Heart right ventricle (tissue), 16 donors: ENCODE measurements around the gene LMX1B. TPM values are rescaled to one million over a fixed set of nuclear protein-coding genes. Genes with fewer than 3 reads are reported as not detected.

Source experiments
- ATAC-seq, 8 donors: fragments of 200-7000 bp; cut with Tn5 transposase; one replicate each; pipeline ENCODE4 v1.9.1; 2020; ENCODE audit warnings: mild to moderate bottlenecking in 8 of 8, moderate library complexity in 8 of 8, moderate number of reproducible peaks in 1 of 8
- DNase-seq, 2 donors: peaks; one replicate each; pipeline ENCODE4 v3.0.0-alpha.2; 2020
- H3K27ac ChIP-seq, 10 donors: fragments of 200-600 bp; sonication (generic) in 2 of 10; one replicate each; pipeline versions ENCODE4 v1.5.0 to v1.8.0; 2020 to 2022; ENCODE audit warnings: mild to moderate bottlenecking in 3 of 10
- H3K27me3 ChIP-seq, 7 donors: fragments of 200-600 bp; one replicate each; pipeline ENCODE4 v1.8.0; 2021 to 2022; ENCODE audit warnings: mild to moderate bottlenecking in 2 of 7
- H3K36me3 ChIP-seq, 9 donors: fragments of 200-600 bp; sonication (generic) in 1 of 9; one replicate each; pipeline versions ENCODE4 v1.5.0 to v1.8.0; 2020 to 2022; ENCODE audit warnings: mild to moderate bottlenecking in 2 of 9
- H3K4me1 ChIP-seq, 9 donors: fragments of 200-600 bp; sonication (generic) in 1 of 9; one replicate each; pipeline versions ENCODE4 v1.5.0 to v1.8.0; 2020 to 2022; ENCODE audit warnings: mild to moderate bottlenecking in 4 of 9
- H3K4me3 ChIP-seq, 10 donors: fragments of 200-600 bp; sonication (generic) in 2 of 10; one replicate each; pipeline versions ENCODE4 v1.5.0 to v1.8.0; 2020 to 2022; ENCODE audit warnings: mild to moderate bottlenecking in 7 of 10, moderate library complexity in 2 of 10
- H3K9me3 ChIP-seq, 11 donors: fragments of 200-600 bp in 10 of 11; sonication (generic) in 2 of 11; one replicate each; pipeline versions ENCODE4 v1.5.0 to v1.8.0; 2013 to 2022; ENCODE audit warnings: mild to moderate bottlenecking in 2 of 11, control low read depth in 1 of 11, moderate library complexity in 1 of 11
- WGBS, 2 donors: extraction: QIAGEN DNeasy Blood & Tissue Kit; methylation state at CpG; one replicate each; pipeline ENCODE4 v1.1.7; 2013; ENCODE audit warnings: inconsistent platforms in 1 of 2; 5-methylcytosine and 5-hydroxymethylcytosine counted together
- intact Hi-C, 10 donors: fragments of 100-400 bp; cut with DNase I; formaldehyde crosslinking; loops; one replicate each; pipeline versions ENCODE4 v1.11.1 to v1.14.2; 2022
- polyA plus RNA-seq, 2 donors: library from polyadenylated mRNA; stranded (reverse); fragments of 200-250 nt; gene quantifications; one replicate each; pipeline ENCODE4 v1.2.3, GENCODE V29; 2013
- total RNA-seq, 10 donors: library from RNA; stranded (reverse); fragmentation: NEBNext Ultra II Directional in 3 of 10; extraction: Animal tissue kit (Norgen Biotek cat#: 25700) in 3 of 10; gene quantifications; one replicate each; pipeline versions ENCODE4 v1.2.1 to v1.2.4, GENCODE V29; 2021 to 2023
- TF ChIP-seq, protein P1 (sequence below), 9 donors: fragments of 200-600 bp; sonication (generic) in 2 of 9; IDR thresholded peaks; one replicate each; pipeline versions ENCODE4 v1.5.0 to v1.8.0; 2021 to 2022; ENCODE audit warnings: antibody characterized with exemption in 9 of 9, mild to moderate bottlenecking in 5 of 9, moderate library complexity in 1 of 9
- donor health status: Arrhythmogenic right ventricular cardiomyopathy.
- donor health status: ischemic (EF 13 %, LVEDD 7.1; RV severe dilation, severe dysfunction).
- donor health status: healthy with polysubstance abuse.
- donor health status: DM: no; HTN: yes; CAD: no.
- donor health status: DM: no; HTN: no; CAD: no.
- donor health status: ischemic (EF 25% LVEDD 6.9; RV normal size, moderate dysfunction).
- donor health status: ischemic (EF 25% LVEDD 5.7; RV mildly dilated, moderate dysfunction).
- donor health status: healthy.
- donor health status: DM: yes; HTN: yes; CAD: no.
- donor health status: Ischemic cardiomyopathy.
- donor health status: ischemic (EF 35%, LVEDD 5.7; RV mildly dilated, moderate dysfunction).
- donor health status: nonischemic (EF 11% LVEDD 7.7; RV severe dilation, severe dysfunction).
- donor health status: DM: yes; HTN: yes; CAD: no.
- donor health status: PGD.
- donor health status: ischemic (EF 29% LVEDD 5.4; RV normal size, mild dysfunction).
- donor health status: nonischemic (EF 23%, LVEDD 6.1; RV moderate dilation, normal function).

The LMX1B gene
- total and polyA plus RNA-seq, 12 donors, result 0.25 to 0.97 (median 0.37) TPM

DNA sequence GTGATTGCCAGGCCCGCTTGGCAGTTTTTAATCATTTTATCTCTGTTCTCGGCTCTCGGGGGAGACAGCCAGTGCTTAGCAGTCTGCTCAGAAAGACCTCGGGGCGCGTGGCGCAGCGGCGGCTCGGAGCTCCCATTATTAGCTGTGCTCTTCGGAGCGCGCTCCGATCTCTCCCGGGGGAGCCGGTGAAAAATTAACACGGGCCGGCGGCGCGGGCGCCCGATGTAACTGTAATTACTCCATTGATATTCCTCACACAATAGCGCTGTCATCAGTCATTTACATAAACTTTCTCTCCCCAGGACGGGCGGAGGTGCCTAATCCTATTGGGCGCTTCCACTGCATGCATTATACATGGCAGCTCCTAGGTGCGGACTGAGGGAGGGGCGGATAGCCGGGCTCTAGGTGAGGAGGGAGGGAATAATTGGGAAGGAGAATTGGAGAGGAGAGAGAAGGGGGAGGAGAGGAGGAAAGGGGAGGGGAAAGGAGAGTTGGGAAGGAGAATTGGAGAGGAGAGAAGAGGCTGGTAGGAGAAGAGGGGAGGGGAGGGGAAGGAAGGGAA, 24.9 kb downstream of the LMX1B start:
- TF ChIP-seq, protein P1, sequence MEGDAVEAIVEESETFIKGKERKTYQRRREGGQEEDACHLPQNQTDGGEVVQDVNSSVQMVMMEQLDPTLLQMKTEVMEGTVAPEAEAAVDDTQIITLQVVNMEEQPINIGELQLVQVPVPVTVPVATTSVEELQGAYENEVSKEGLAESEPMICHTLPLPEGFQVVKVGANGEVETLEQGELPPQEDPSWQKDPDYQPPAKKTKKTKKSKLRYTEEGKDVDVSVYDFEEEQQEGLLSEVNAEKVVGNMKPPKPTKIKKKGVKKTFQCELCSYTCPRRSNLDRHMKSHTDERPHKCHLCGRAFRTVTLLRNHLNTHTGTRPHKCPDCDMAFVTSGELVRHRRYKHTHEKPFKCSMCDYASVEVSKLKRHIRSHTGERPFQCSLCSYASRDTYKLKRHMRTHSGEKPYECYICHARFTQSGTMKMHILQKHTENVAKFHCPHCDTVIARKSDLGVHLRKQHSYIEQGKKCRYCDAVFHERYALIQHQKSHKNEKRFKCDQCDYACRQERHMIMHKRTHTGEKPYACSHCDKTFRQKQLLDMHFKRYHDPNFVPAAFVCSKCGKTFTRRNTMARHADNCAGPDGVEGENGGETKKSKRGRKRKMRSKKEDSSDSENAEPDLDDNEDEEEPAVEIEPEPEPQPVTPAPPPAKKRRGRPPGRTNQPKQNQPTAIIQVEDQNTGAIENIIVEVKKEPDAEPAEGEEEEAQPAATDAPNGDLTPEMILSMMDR (IDR thresholded peaks at IDR 0.05), result no peak
- Histone ChIP-seq H3K27ac (no peak overlapping the region), H3K27me3 (peaks cover 4 to 93% (median 72%) of the 10 kb centered on the region in 7 donors), H3K9me3 (no peaks in the 10 kb centered on the region), H3K4me1 (peaks cover 0 to 12% (median 7%) of the 10 kb centered on the region in 9 donors), H3K4me3 (peak overlapping the region in 3 of 10 donors; percentile 10 to 15 (median 13)), H3K36me3 (no peaks in the 10 kb centered on the region)
- intact Hi-C loops, result no loop called here
- DNase-seq (no peak), ATAC-seq (no peak)
- WGBS, 2 donors, result 2 to 3% methylated on average over 30 of the region's 30 CpGs

DNA sequence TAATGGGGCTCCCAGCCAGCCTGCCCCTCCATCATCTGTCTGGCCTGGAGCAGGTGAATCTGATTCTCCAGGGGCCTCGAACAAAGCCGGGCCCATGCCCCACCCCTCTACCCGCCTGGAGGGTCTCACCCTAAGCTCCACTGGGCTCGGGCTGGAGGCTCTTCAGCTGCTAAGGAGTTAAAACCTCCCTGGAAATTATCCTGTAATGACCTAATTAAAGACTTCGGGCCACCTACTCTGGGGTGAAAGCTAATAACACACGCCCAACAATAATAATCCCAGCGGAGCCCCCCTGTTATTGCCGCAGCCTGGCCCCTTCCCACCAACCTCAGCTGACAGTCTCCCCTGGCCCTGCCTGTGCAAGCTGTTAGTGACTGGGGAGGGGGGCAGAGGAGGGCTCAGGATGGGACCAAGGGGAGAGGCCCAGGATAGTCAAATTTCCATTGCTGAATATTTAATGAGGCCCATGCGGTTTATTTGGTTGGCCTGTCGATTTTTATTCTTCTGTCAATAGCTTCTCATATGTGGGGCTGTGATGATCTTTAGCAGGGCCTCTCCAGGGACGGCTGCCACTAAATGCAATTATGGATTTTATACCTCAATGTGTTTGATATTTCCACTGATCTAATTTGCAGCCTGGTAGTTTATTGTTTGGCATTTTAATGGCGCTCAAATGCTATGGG, 25.7 kb downstream of the LMX1B start:
- H3K36me3 ChIP-seq, result no peaks in the 10 kb centered on the region

DNA sequence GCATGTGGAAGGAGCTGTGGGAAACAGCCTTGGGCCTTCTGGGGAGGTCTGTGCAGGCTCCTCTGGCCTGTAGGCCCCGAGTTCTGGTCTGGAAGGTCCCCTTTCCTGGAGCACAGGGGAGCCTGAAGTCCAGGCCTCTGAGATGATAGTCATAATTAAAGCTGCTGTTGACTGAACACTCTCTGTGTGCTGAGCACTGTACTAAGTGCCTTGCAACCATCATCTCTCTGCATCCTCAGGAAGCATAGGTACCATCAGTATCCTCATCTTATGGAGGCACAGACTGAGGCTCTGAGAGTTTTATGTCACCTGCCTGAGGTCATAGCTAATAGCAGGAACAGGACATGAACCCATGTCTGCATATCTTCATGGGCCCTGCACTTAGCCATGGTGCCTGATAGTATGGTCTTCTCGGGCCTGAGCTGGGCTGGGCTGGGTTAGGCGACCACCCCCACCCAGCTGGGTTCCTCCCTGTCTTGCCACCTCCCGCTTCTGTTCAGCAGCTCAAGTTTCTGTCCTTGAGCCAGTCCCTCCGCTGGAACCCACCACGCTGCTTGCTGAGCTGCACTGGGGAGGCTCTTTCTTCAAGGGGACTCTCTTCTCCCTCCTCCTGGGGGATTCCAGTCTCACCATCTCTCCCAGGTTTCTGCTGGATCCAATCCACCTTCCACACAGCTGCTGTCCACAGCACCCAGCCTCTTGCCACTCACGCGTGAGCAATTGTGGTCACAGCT, 27.6 kb downstream of the LMX1B start:
- H3K27me3 ChIP-seq, result peaks cover 4 to 98% (median 83%) of the 10 kb centered on the region in 7 donors
- DNase-seq, result no peak

More for the DNA sequence above, 25.7 kb downstream of the LMX1B start:
- TF ChIP-seq, protein P1 (IDR thresholded peaks at IDR 0.05), result no peak
- H3K27me3 ChIP-seq, result peaks cover 4 to 94% (median 77%) of the 10 kb centered on the region in 7 donors
- H3K4me1 ChIP-seq, result peaks cover 0 to 12% (median 7%) of the 10 kb centered on the region in 9 donors
- DNase-seq (no peak), ATAC-seq (no peak)
- no peak overlapping the region for H3K4me3 ChIP-seq
- intact Hi-C loops, result no loop called here
- WGBS, 2 donors, result 54 to 58% methylated on average over 12 of the region's 12 CpGs
- no peaks in the 10 kb centered on the region for H3K9me3 ChIP-seq
- no peak overlapping the region for H3K27ac ChIP-seq

More for the DNA sequence above, 27.6 kb downstream of the LMX1B start:
- Histone ChIP-seq H3K9me3 (no peaks in the 10 kb centered on the region), H3K4me1 (peaks cover 0 to 12% (median 7%) of the 10 kb centered on the region in 9 donors), H3K4me3 (no peak overlapping the region), H3K36me3 (no peaks in the 10 kb centered on the region), H3K27ac (no peak overlapping the region)
- ATAC-seq, result no peak
- intact Hi-C loops, result no loop called here
- TF ChIP-seq, protein P1 (IDR thresholded peaks at IDR 0.05), result no peak
- WGBS, 2 donors, result 74 to 76% methylated on average over 8 of the region's 8 CpGs
